GM19239 (cell line): ENCODE data around the gene C8G.

Source experiments
- DNase-seq: peaks from one replicate; pipeline ENCODE4 v3.0.0; 2011; ENCODE audit warnings: low spot score; ENCODE audit not compliant: insufficient read length
- FAIRE-seq: peaks from 2 replicates; lab custom pipeline; 2011; peaks lifted over from hg19 to GRCh38; lab: Jason Lieb, UNC

Gene C8G

GRCh38 chr9:136995362-136995761, 50.3 kb downstream of the C8G start:
- DNase-seq: no peak
- FAIRE-seq: no peak

- DNase-seq (no peak), FAIRE-seq (no peak)
Observed at GRCh38 chr9:136995772-136996311, 50.8 kb downstream of the C8G start.
